ENCODE results near the gene ZNF662. TPM values are rescaled to one million over a fixed set of nuclear protein-coding genes. Genes with fewer than 3 reads are reported as not detected.

Gene ZNF662
- total RNA-seq, 4 donors from 2014 or later: 1.2 to 8.9 (median 6.0) TPM

DNA sequence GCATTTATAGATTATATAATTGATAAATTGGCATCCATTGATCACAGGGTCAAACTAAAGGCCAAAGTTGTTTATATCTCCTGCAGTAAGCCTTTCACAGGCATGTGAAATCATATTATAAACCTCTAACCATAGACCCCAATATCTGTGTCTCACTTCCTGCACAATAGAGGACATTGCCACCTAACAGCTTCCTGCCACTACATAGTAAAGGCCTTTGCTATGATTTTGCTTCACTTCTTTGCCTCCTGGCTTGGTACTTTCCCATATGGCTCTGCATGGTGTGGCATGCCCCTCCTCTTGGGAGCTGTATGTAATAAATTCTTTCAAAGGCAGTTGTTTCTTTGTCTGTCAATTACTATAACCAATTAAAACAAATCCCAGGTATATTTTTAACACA is 20.4 kb downstream of the ZNF662 start:
- H3K36me3 ChIP-seq: no peaks in the 10 kb centered on the region
- H3K4me1 ChIP-seq: no peaks in the 10 kb centered on the region
- H3K4me3 ChIP-seq: no peak overlapping the region
- H3K9me3 ChIP-seq: no peaks in the 10 kb centered on the region
- no peak for TF ChIP-seq POLR2A (IDR thresholded peaks at IDR 0.05)
- TF ChIP-seq, protein P1, sequence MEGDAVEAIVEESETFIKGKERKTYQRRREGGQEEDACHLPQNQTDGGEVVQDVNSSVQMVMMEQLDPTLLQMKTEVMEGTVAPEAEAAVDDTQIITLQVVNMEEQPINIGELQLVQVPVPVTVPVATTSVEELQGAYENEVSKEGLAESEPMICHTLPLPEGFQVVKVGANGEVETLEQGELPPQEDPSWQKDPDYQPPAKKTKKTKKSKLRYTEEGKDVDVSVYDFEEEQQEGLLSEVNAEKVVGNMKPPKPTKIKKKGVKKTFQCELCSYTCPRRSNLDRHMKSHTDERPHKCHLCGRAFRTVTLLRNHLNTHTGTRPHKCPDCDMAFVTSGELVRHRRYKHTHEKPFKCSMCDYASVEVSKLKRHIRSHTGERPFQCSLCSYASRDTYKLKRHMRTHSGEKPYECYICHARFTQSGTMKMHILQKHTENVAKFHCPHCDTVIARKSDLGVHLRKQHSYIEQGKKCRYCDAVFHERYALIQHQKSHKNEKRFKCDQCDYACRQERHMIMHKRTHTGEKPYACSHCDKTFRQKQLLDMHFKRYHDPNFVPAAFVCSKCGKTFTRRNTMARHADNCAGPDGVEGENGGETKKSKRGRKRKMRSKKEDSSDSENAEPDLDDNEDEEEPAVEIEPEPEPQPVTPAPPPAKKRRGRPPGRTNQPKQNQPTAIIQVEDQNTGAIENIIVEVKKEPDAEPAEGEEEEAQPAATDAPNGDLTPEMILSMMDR (IDR thresholded peaks at IDR 0.05): no peak
- H3K27me3 ChIP-seq: no peaks in the 10 kb centered on the region
- no peak overlapping the region for H3K27ac ChIP-seq
- no peak for DNase-seq

DNA sequence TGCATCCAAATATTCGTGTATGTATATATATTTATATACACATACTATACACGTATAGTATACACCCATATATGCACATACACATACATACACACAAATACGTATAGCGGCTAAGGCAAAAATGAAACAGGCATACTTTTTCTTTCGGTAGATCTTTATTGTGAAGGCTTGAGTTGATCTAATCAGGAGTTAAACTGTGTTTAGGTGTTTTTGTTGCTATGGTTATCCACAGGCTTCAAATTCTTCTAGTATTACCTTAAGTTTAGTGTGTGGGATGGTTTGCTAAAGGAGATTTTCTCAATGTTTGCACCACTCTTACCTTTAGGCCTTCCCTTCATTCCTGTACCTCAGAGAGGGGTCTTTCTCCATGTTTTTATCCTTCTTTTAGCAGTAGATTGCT is 28.2 kb downstream of the ZNF662 start:
- no peaks in the 10 kb centered on the region for H3K9me3 ChIP-seq
- H3K27me3 ChIP-seq: no peaks in the 10 kb centered on the region
- no peak overlapping the region for H3K27ac ChIP-seq
- H3K36me3 ChIP-seq: no peaks in the 10 kb centered on the region
- no peak for DNase-seq
- no peak overlapping the region for H3K4me3 ChIP-seq
- no peak for TF ChIP-seq POLR2A (IDR thresholded peaks at IDR 0.05)
- TF ChIP-seq, protein P1 (IDR thresholded peaks at IDR 0.05): no peak
- no peaks in the 10 kb centered on the region for H3K4me1 ChIP-seq

DNA sequence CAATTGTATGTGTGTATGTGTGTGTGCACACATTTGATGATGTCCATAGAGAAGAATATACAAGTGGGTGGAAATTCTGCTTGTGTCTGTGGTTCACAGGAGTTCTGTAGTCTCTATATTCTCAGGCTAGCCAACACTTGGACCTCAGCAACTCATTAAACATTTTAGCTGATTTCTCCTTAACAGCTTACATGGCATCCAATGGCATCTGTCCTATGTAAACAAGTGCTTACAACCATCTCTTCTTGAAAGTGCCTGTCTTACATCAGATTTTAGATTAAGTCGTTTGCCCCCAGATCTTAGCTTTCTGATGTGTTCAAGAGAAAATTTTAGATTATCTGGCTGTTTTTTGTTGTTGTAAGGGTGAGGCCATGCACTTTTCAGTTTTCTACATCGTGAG is 29.0 kb downstream of the ZNF662 start:
- Histone ChIP-seq H3K4me3 (no peak overlapping the region), H3K4me1 (no peaks in the 10 kb centered on the region), H3K27me3 (no peaks in the 10 kb centered on the region), H3K27ac (no peak overlapping the region), H3K36me3 (no peaks in the 10 kb centered on the region), H3K9me3 (no peaks in the 10 kb centered on the region)
- TF ChIP-seq POLR2A (IDR thresholded peaks at IDR 0.05): no peak
- TF ChIP-seq, protein P1 (IDR thresholded peaks at IDR 0.05): no peak
- DNase-seq: no peak

DNA sequence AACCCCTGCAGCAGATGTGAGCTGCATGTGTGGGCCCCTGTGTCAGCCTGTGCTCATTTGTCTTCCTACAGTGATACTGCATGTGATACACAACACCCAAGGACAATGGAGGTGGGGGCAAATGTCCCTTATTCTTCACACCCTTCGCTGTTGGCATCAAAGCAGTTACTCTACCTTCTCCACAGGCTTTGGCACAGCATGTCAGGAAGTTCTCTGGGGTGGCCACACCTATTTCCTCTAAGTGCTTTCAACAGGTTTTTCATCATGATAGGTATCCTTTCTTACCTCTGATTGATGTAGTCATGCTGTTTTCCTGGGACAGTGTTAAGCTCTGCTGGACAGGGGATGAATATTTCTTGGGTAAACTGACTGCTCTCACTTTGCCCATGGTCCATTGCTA is 29.5 kb downstream of the ZNF662 start:
- DNase-seq: no peak
- Histone ChIP-seq H3K9me3 (no peaks in the 10 kb centered on the region), H3K4me1 (no peaks in the 10 kb centered on the region), H3K27me3 (no peaks in the 10 kb centered on the region), H3K4me3 (no peak overlapping the region), H3K36me3 (no peaks in the 10 kb centered on the region), H3K27ac (no peak overlapping the region)
- TF ChIP-seq, protein P1 (IDR thresholded peaks at IDR 0.05): no peak

DNA sequence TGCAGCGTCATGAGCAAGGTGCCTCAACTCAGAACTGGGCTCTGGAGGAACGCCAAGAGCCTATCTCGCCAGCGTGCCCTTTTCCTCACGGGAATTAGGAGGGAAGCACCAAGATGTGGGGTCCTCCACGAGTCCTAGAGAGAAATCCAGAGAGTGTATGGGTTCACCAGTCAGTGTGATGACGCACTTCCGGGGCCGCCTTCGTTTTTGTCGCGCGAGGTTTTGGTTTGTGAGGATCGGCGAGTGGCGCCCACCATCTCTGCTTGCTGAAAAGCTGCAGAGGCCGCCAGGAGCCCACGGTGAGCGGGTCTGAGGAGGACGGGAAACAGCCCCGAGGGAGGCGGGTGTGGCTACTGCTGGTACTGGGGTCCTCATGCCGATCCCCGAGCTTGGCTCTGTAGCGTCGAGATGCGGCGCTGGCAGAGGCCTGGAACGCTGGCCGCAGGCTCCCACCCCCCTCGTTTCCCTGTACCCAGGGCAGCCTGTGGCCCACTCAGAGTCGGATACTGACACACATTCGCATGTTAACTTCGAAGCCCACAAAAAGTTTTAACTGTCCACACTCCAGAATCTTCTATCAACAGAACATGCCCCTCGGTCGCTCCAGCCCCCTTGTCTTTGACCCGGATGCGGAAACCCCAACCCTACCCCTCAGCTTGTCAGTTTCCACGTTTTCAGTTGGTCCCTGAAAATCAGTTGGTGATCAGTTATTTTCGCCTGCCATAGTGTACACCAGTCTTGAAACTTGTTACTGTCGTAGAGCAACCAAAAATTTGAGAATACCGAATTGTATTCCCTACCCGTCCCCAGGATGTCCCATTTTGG is 30.4 kb downstream of the ZNF662 start:
- DNase-seq: peak in 1 of 3 donors; percentile 57
- no peaks in the 10 kb centered on the region for H3K9me3 ChIP-seq
- H3K4me1 ChIP-seq: no peaks in the 10 kb centered on the region
- H3K27ac ChIP-seq: no peak overlapping the region
- no peak for TF ChIP-seq POLR2A (IDR thresholded peaks at IDR 0.05)
- TF ChIP-seq, protein P1 (IDR thresholded peaks at IDR 0.05): no peak
- peak overlapping the region in 2 of 4 donors; percentile 20 to 26 for H3K4me3 ChIP-seq
- H3K27me3 ChIP-seq: no peaks in the 10 kb centered on the region
- no peaks in the 10 kb centered on the region for H3K36me3 ChIP-seq

All from Peyer's patch (tissue), 4 donors.